NAMALWA (cell line): ENCODE data around the gene S100Z.
"Not testable (repeated sequence)": the region's sequence is repeated elsewhere in the genome, so short reads cannot be mapped to it uniquely, and the experiment has no call there.

Experiments used
- DNase-seq: peaks from one replicate; pipeline ENCODE4 v3.0.0-alpha.2; 2015; ENCODE audit warnings: low spot score

S100Z gene

DNA sequence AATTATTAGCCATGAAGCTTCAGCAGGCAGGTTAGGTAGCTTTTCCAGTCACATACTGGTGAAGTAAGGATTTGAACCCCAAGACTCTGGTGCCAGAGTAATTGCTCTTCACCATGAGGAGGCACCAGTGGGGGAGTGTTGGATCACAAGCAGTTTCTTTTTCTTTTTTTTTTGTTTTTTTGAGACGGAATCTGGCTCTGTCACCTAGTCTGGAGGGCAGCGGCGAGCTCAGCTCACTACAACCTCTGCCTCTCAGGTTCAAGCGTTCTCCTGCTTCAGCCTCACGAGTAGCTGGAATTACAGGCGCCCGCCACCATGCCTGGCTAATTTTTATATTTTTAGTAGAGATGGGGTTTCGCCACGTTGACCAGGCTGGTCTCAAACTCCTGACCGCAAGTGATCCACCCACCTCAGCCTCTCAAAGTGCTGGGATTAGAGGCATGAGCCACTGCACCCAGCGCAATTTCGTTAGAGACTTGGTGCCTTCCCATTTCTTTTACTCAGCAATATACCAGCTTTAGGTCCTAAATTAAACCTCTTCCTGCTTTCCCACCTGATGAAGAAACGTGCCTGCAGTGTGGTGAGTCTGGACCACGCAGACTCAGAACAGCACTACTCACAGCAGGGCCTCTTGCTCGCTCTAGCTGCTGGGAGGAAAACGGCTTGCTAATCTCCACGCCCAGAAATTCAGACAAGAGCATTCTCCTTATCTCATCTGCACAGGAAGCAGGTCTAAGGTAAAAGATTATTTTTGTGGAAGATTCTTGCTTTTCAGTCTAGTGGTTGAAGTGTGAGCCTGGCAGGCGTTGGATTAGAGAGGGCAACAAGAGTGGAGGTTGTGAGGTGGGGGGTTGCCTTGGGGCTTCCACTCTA, at the start of gene S100Z:
S100Z (plus strand) TSS at position 596 of the 873 bp plus-strand sequence. CDS start 25,346 bp downstream, outside the sequence.
- no peak for DNase-seq

DNA sequence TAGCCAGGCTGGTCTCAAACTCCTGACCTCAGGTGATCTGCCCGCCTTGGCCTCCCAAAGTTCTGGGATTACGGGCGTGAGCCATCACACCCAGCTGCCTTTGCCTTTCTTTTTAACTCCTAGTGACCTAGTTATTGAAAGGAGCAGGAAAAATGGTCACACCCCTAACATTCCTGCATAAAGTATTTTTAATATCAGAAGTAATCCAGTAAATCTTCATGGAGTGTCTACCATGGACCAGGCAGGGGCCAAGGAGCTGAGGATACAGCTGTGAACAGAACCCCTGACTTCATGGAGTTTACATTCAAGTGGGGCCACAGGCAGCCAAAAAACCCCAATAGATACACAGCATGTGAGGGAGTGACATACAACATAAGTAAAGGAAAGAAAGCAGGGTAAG, 49.2 kb upstream of the S100Z start:
- no peak for DNase-seq

DNA sequence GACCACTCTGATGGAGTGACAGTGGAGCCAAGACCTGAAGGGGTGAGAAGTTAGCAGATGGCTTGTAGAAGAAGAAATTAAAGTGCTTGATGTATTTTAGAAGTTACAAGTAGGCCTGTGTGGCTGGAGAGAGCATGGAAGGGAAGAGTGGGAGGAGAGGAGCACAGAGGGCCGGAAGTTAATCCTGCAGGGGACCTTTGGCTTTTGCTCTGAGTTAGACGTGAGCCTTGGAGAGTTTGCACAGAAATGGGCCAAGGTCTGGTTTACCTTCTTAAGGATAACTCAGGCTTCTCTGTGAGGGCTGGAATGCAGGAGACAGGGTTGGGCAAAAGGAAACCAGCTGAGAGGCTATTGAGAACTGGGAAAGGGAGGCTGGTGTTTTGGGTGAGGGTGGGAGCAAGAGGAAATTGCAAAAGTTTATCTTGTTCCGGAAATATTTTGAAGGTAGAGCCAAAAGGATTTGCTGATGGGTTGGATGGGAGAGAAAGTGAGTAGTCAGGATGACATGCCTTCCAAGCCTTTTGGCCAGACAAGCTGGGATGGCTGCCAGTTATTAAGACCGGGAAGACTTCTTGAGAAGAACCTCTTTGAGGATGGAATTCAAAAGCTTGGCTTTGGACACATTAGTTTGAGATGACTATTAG, 48.5 kb upstream of the S100Z start:
- no peak for DNase-seq

DNA sequence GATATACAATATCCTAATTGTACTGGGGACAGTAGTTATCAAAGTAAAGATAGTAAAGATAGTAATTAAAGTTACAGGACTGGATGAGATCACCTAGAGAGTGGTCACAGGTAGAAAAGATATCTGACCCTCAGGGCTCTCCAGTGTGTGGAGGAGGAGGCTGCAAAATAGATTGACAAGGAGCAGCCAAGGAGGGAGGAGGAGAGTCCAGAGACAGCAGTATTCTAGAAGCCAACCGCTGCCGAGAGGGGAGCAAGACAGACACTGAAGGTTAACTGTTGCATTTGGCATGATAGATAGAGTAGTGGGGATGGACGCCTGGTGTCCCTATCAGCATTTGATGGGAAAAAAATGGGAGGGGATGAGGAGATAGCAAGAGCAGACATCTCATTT, 48.0 kb upstream of the S100Z start:
- DNase-seq: no peak

DNA sequence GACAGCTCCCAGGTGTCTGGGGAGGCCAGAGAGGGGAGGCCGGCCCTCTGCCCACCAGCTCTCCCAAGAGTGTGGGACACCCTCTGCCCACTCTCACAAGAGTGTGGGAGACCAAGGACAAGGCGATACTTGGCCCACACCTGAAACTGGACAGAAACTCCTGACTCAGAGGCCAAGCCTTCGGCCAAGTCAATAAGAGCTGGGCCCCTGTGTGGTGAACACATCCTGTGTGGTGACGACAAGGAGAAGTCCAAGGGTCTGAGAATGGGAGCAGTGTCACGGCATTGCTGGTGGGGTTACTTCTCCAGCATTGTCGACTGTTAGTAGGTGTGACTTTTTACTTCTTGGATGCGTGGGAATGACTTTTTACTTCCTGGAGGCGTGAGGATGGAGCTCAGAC, 45.5 kb upstream of the S100Z start:
- DNase-seq: no peak

DNA sequence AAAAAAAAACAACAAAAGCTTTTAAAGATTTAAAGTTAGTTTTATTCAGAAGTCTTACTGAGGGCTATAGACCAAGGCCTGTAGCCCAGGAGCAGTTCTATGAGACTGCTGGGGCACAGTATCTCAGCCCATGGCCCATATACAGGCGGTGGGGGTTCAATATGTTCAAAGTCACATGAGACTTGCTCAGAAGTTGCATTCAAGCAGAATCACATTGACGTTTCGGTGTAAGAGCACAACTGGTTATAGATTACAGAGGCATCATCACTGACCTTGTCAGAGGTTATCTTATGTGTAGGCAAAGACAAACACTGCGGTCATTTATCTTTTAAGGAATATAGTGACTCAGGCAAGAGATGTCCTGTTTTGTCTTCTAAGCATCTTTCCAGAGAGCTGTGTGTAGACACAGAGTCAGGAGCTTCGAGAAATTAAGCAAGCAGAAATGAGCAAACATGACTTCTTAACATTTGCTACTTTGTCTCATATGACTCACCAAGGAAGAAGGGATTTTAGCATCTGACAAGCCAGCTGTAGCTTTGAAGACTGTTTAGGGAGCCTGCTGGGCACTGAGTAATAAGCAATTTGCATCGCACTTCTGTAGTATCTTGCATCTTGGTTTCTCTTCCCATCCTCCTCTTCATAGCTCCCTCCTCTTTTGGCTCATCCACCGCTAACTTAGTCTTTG, 43.9 kb upstream of the S100Z start:
- DNase-seq: no peak

DNA sequence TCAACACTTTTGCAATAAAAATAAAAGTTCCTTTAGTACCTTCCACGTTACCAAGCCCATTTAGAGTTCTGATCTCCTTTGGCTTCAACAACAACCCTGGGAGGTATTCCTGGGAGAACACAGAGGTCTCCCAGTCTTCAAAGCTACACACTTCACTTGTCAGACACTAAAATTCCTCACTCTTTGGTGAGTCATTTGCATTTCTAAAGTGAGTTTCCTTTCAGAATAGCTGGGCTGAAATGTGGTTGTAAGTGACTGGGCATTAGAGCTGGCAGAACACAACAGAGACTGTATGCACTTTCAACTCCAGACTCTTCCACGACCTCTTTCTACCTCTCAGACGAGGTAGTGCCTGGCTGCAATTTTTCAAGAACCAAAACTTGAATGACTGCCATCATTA, 42.5 kb upstream of the S100Z start:
- no peak for DNase-seq

DNA sequence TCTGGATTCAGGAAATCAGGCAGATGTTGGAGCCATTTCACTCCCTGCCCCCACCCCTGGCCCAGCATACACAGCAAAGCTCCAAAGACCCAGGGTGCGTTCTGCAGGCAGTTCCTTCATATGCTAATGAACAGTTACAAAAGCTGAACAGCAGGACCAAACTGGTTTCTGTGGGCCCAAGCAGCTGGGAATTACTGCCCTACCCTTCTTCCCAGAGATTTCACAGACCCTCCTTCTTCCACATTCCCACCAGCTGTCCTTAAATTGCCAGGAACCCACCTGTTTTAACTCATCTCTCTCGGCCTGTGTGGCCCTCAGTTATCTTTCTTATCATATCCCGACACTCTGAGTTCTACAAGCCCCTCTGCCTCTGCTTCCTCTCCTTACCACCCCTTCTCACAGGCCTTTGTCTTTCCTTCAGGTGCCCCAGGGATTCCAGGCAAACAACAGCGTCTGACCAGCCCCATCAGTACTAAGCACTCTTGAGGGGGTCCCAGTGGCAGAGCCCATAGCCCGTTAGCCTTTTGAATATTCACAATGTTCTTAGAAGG, 41.6 kb upstream of the S100Z start:
- DNase-seq: no peak

DNA sequence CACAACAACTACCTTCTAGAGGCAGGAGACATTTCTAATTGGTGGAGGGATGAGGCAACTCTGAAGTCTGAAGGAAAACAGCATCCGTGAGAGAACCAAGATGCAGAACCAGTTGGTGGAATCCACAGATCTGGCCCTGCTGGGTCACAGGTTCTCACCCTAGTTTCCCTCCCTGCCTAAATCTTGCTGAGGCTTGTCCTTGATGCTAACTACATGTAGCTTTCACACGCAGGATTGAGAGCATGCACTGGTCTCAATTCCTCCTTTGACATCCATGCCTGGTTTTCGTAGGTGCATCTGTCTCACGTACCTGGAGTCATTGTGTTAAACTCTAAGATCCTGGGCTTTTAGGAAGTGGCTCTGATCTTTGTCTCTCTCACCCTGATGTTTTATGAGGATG, 40.7 kb upstream of the S100Z start:
- DNase-seq: no peak

DNA sequence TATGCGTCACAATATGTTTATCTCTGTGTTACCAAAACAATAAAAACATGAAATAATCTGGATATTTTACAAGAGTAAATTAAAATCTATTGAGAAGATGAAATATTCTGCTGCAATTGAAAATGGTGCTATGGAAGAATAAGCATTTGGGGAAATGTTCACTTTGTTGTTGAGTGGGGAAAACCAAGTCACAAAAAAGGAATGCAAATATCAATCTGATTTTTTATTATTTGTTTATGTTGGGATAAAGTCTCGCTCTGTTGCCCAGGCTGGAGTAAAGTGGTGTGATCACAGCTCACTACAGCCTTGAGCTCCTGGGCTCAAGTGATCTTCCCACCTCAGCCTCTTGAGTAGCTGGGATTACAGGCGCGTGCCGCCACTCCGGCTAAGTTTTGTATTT, 39.6 kb upstream of the S100Z start:
- DNase-seq: no peak

DNA sequence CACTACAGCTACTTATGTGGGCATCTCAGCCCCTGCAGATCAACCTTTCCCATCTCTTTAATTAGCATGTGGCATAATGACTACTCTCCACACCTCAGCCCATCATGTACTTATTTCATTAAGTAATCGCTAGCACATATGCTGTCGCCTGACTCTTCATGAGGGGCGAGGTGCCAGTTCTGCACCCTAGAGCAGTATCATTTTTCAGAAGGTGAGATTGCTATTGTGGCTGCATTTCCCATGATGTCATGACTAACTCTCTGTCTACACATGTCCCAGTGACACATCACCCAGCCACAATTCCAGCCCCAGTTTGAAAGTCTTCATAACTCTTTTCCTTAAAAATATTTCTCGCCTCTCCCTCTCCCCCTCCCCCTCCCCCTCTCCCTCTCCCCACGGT, 38.6 kb upstream of the S100Z start:
- DNase-seq: no peak

DNA sequence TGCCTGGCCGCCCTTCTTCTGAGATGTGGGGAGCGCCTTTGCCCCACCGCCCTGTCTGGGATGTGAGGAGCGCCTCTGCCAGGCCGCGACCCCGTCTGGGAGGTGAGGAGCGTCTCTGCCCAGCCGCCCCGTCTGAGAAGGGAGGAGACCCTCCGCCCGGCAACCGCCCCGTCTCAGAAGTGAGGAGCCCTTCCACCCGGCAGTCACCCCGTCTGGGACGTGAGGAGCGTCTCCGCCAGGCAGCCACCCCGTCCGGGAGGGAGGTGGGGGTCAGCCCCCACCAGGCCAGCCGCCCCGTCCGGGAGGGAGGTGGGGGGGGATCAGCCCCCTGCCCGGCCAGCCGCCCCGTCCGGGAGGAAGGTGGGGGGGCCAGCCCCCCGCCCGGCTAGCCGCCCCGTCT, 37.6 kb upstream of the S100Z start:
- not testable (repeated sequence) for DNase-seq

DNA sequence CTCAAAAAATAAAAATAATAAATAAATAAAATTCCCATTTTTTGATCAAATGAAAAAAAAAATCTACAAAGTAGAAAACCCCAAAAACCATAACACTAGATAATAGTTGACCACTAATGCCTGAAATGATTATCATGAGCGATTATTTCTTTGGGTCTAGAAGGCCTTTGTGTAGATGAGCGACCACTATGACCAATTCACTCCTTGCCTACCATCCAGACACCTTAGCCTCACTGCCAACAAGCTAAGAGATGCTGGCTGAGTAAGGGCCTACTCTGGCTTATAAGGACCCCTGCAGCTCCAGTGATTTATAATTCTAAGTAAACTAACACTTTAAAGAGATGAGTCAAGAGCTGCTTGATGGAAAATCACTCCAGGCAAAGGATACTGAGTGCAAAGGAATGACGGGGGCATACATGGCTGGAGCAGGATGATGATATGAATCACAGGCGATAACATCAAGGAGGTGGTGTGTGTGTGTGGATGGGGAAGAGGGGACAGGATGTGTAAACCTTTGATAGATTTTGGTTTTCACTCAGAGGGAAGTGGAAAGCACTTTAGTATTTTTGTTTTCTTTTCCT, 35.7 kb upstream of the S100Z start:
- DNase-seq: no peak

DNA sequence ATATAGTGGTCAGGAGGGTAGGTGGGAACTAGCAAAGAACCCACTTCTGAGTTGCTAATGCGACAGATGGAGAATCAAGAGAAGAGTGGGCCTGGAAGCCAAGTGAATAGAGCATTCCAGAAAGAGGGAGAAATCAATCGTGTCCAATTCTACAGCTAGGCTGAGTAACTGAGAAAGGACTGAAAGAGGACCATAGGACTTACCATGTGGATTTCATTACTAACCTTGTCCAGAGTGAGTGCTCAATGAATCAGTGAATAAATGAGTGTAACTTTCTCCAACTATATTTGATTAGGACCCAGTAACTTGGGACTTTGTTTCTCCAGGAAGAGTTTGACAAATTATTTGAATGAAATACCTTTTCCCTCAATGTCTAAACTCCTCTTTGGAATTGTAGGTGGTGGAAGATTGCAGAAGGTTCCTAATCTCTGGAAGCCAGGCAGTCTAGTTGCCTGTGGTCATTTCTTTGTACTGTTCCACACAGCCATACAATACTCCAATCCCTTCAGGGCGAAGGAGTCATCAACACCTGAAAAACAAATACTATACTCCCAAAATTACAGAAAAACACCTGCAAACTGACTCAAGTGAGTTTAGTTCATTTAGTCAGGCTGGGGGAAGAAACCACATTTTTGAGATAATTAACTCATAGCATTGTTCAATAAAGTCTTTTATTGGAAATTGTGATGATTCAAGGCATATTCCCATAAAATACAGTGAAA, 33.5 kb upstream of the S100Z start:
- DNase-seq: no peak

DNA sequence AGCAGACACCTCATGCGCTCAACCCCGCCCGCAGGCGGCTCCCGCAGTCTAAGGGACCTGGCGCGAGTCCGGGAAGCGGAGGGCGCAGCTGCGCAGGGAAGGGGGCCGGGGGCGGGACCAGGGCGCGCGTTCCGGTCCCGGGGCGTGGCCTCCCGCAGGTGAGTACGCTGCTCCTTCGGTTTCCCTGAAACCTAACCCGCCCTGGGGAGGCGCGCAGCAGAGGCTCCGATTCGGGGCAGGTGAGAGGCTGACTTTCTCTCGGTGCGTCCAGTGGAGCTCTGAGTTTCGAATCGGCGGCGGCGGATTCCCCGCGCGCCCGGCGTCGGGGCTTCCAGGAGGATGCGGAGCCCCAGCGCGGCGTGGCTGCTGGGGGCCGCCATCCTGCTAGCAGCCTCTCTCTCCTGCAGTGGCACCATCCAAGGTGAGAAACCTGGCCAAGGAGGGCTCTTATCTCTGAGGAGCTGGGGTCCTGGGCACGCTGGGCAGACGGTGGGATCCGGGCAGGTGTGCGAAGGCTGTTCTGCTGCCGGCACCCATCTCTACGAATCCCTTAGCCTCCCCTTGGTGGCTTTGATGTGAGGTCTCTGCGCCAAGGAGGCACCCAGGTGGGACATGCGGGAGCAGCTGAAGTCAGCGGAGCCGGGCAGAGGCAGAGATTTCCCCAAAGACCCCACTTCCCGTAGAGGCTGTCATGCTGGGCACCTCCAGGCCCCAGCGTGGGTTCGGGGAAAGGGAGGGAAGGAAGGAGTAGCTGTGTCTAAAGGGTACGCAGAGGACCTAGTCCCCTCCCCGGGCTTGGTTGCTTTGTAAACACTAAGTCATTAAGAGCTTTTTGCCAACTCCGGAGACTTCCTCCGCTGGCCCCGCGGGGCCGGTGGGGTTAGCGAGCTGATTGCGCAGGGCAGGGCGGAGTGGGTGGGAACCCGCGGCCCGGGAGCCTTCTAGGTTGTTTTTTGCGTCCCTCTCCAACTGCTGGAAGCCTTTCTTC, 30.7 kb upstream of the S100Z start, which contains the start of gene F2RL1:
F2RL1 (plus strand) TSS at position 187 of the 988 bp plus-strand sequence; CDS start at position 340, 153 bp downstream.
- DNase-seq: no peak

DNA sequence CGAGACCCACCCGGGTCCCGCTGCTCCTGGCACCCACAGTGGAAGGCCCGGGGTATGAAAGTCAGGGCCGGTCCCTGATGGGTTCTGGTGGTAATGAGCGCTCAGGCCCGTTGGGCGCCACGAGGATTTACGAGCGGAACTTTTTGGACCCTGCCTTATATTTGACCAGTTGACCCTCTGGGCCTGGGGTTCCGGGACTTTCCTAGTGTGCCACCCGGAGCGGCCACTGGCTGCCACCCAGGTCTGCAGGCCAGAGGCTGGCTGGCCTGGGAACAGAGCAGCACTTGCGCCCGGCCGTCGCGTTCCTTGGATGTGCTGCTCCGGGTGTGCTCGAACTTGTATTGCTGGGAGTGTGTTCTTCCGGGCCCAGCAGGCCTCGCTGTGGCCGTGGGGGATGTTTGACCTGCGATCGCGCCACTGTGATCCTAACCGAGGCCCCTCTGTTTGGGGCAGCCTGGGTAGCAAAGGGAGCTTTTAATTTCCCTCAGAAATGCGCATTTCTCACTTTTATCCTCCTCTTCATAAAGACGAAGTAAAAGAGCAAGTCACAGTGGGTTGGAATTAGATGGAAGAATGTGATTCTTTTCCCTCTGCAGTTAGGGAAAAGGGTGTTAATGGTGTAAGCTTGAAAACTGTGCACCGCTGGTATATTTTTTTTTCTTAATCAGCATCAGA, 29.8 kb upstream of the S100Z start:
- DNase-seq: no peak

DNA sequence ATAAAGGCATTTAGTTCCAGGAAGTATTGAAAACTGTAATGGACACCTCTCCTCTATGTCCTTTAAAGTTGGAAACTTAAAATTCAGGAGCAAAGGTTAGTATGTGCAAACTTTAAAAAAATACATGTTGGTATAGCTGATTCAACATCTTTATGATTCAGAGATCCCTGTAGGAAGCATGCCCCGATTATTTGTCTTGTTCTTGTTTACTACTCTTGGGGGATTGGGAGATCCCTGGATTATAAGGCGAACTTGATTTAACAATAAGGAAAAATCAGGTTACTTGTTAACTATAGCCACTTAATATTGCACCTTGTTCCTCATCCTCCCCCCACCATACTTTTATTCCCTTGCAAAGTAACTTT, 29.3 kb upstream of the S100Z start:
- DNase-seq: no peak

DNA sequence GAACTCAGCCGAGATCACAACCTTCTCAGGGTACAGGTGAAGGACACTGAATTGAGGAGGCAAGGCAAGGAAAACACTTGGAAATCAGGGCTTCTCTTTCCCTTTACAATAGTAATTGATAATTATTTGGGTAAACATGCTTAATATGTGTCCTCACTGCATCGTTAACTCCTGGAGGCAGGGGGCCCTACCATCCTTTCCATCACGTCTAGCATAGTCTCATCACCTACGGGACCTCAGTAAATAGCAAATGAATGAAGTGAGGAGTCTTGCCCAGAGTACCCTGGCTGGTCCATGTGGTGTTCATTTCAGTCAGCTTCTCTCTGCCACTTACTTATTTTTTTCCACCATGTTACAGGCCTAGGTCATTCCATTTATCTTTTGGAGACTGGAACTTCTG, 28.7 kb upstream of the S100Z start:
- no peak for DNase-seq

DNA sequence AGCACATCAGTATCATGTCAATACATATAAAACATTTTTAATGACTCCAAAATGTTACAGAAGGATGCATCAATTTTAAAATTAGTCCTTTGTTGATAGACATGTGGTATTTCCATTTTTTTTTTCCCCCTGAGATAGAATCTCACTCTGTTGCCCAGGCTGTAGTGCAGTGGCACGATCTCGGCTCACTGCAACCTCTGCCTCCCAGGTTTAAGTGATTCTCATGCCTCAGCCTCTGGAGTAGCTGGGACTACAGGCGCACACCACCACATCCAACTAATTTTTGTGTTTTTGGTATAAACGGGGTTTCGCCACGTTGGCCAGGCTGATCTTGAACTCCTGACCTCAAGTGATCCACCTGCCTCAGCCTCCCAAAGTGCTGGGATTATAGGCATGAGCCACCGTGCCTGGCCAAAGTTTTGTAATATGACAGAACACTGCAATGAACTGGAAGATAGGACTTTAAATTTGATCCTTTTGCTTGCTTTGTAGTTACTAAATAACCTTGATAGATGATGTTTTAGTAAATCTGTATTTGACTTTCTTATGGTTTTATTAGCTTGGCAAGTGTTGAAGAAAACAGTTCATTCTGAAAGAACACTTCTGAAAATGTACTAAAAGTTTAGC, 27.6 kb upstream of the S100Z start:
- DNase-seq: not testable (repeated sequence)
